ENCODE data around the gene SLC2A2. TPM values are rescaled to one million over a fixed set of nuclear protein-coding genes. Genes with fewer than 3 reads are reported as not detected.
A peak's percentile ranks its signal among the peaks of the same experiment; 100 is the strongest.

Gene SLC2A2
- total RNA-seq, 1 donor from 2014 or later: not detected

- no peaks in the 10 kb centered on the region for H3K9me3 ChIP-seq (replicated peaks)
- no peak overlapping the region for H3K27ac ChIP-seq (replicated peaks)
- H3K36me3 ChIP-seq: no peaks in the 10 kb centered on the region
- no peak for DNase-seq
- H3K4me1 ChIP-seq: no peaks in the 10 kb centered on the region
- H3K27me3 ChIP-seq (ENCODE audit: low read depth): no peaks in the 10 kb centered on the region
- intact Hi-C loops (cut with micrococcal nuclease): no loop called here
- TF ChIP-seq, protein P1, sequence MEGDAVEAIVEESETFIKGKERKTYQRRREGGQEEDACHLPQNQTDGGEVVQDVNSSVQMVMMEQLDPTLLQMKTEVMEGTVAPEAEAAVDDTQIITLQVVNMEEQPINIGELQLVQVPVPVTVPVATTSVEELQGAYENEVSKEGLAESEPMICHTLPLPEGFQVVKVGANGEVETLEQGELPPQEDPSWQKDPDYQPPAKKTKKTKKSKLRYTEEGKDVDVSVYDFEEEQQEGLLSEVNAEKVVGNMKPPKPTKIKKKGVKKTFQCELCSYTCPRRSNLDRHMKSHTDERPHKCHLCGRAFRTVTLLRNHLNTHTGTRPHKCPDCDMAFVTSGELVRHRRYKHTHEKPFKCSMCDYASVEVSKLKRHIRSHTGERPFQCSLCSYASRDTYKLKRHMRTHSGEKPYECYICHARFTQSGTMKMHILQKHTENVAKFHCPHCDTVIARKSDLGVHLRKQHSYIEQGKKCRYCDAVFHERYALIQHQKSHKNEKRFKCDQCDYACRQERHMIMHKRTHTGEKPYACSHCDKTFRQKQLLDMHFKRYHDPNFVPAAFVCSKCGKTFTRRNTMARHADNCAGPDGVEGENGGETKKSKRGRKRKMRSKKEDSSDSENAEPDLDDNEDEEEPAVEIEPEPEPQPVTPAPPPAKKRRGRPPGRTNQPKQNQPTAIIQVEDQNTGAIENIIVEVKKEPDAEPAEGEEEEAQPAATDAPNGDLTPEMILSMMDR (IDR thresholded peaks at IDR 0.05; ENCODE audit: borderline replicate concordance): peak; percentile 10
- H3K4me3 ChIP-seq: no peak overlapping the region
Observed at GRCh38 chr3:171018156-171018935, 8.2 kb downstream of the SLC2A2 start.

DNA sequence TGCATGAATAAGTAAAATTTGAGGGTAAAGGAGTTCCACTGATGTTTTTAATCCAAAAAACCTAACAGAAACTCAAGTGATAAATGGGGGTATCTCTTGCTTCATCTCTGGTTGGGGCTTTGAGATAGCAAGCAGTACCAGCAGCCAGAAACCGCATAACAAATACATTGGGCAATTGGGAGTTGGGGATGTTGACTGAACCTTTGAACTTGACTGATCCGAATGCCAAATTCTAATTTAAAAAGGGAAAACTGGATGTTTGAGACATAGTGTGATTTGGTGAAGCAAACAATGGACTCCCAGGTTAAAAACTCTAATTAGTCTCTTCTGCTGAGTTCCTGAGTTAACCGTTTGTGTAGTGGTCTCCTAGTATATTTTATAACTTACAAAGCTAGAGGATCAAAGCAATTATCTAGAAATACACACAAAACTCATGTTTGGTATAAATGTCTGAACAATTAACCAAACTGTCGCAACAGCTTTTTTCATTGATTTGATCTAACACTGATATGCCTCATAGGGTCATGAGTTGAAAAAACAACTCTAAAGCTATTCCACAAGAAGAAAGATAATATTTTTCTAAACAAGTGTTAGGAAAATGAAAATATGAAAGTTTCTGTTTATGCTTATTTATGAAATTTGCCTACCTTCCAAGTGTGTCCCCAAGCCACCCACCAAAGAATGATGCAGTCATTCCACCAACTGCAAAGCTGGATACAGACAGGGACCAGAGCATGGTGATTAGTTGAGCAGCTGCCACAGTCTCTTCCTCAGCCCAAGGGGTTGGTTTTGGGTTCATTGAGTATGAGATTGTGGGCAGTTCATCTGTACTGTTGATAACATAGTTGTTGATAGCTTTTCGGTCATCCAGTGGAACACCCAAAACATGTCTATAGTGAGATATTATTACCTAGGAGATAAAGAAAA, 12.4 kb downstream of the SLC2A2 start:
- TF ChIP-seq, protein P1 (IDR thresholded peaks at IDR 0.05; ENCODE audit: borderline replicate concordance): no peak
- Histone ChIP-seq H3K27me3 (ENCODE audit: low read depth) (no peaks in the 10 kb centered on the region), H3K36me3 (no peaks in the 10 kb centered on the region), H3K27ac (replicated peaks) (no peak overlapping the region), H3K4me1 (no peaks in the 10 kb centered on the region), H3K9me3 (replicated peaks) (no peaks in the 10 kb centered on the region), H3K4me3 (no peak overlapping the region)
- intact Hi-C loops (cut with micrococcal nuclease): no loop called here
- DNase-seq: no peak

DNA sequence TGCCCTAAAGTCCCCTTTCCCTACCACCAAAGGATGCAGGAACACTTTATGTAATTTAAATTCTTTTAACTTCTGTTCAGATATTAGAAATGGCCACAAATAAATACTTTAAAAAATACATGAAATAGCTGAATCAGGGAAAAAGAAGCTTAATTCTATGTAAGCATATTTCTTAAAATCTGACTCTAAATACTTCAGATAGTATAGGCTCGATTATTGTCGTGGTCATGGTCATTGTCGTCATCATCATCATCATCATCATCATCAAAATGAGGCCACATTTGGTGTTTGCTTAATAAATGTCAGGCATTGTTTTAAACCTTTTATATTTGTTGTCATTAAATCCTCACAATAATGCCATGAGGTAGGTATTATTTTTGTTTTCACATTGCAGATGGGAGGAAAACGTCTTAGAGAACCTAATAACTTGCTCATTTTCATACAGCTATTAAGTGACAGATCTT, 14.6 kb downstream of the SLC2A2 start:
- H3K4me1 ChIP-seq: no peaks in the 10 kb centered on the region
- H3K27ac ChIP-seq (replicated peaks): no peak overlapping the region
- intact Hi-C loops (cut with micrococcal nuclease): no loop called here
- H3K36me3 ChIP-seq: no peaks in the 10 kb centered on the region
- TF ChIP-seq, protein P1 (IDR thresholded peaks at IDR 0.05; ENCODE audit: borderline replicate concordance): no peak
- no peak for DNase-seq
- H3K4me3 ChIP-seq: no peak overlapping the region
- no peaks in the 10 kb centered on the region for H3K9me3 ChIP-seq (replicated peaks)
- H3K27me3 ChIP-seq (ENCODE audit: low read depth): no peaks in the 10 kb centered on the region

DNA sequence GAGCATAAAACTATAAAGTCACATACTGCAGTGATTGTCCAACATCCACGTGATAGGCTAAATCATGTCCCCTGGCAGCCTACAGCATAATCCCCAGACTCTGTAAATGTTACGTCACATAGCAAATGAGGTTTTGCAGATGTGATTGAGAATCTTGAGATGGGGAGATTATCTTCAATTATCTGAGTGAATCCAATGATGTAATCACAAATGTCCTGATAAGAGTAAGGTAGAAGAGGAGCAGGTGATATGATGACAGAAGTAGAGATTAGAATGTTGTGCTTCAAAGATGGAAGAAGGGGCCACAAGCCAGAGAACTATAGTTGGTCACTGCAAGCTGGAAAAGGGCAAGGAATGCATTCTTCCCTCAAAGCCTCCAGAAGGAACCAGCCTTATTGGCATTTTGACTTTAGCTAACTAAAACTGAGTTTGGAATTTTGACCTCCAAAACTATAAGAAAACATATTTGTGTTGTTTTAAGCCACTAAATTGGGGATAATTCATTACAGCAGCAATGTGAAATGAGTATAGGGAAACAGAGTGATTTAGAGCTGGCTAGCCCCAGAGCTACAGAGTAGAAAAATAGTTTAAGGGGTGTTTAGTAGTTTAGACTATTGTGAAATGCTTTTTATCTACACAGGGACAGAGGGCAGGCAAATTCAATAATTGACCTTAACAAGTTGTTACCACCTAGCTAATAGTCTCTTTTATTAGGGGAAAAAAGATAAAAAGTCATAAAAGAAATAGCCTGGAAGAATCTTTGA, 15.2 kb downstream of the SLC2A2 start:
- no peak for DNase-seq
- Histone ChIP-seq H3K9me3 (replicated peaks) (no peaks in the 10 kb centered on the region), H3K36me3 (no peaks in the 10 kb centered on the region), H3K4me3 (no peak overlapping the region), H3K4me1 (no peaks in the 10 kb centered on the region), H3K27ac (replicated peaks) (no peak overlapping the region), H3K27me3 (ENCODE audit: low read depth) (no peaks in the 10 kb centered on the region)
- TF ChIP-seq, protein P1 (IDR thresholded peaks at IDR 0.05; ENCODE audit: borderline replicate concordance): no peak
- intact Hi-C loops (cut with micrococcal nuclease): no loop called here

DNA sequence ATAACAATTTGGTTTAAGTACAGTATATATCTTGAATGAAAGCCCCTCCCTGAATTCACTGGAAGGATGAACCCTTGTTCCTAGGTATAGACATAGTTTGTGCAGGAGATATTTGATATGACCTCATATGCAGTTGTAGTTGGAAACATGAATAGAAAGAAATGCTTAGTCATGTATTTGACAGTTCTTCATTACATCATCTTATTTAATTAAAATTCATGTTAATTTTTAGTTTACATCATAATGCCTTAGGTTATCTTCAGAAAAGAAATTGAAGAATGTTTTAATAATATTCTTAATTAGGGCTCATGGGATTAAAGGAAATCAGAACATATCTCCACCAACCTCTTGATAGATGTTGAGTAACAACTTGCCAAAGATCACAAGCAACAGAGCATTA, 19.2 kb downstream of the SLC2A2 start:
- Histone ChIP-seq H3K27me3 (ENCODE audit: low read depth) (no peaks in the 10 kb centered on the region), H3K27ac (replicated peaks) (no peak overlapping the region), H3K9me3 (replicated peaks) (no peaks in the 10 kb centered on the region), H3K4me3 (no peak overlapping the region), H3K4me1 (no peaks in the 10 kb centered on the region), H3K36me3 (no peaks in the 10 kb centered on the region)
- TF ChIP-seq, protein P1 (IDR thresholded peaks at IDR 0.05; ENCODE audit: borderline replicate concordance): no peak
- intact Hi-C loops (cut with micrococcal nuclease): no loop called here
- DNase-seq: no peak
